HG03097 (cell line): Measurements from ENCODE around the gene QSOX1.
A peak's percentile ranks its signal among the peaks of the same experiment; 100 is the strongest.

ENCODE experiments used
- ATAC-seq: cut with Tn5 transposase; IDR thresholded peaks from one replicate; pipeline ENCODE4 v1.9.1; 2021; ENCODE audit not compliant: unreplicated experiment, low FRiP score

Gene QSOX1

GRCh38 chr1:180145446-180145845 is 9.2 kb upstream of the QSOX1 start:
- ATAC-seq, result no peak

- ATAC-seq, result no peak
Measured at GRCh38 chr1:180150982-180151381, 3.7 kb upstream of the QSOX1 start.

DNA sequence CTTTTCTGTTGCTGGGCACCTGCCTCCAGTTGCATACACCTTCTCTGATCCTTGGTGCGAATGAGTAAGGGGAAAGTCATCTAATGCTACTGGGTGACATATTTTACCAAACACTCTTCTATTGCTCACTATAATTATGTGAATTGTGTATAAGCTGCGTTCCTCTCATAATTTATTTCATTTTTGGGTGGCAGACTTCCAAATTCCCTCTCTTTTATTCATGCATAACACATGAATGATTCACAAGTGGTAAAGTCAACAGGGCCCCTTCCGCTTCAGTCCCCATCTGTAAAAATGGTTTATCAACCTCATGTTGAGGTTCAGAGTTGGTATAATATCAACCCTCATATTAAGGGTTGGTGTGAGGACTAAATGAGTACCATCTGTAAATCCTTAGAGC is 3.2 kb upstream of the QSOX1 start:
- no peak for ATAC-seq

DNA sequence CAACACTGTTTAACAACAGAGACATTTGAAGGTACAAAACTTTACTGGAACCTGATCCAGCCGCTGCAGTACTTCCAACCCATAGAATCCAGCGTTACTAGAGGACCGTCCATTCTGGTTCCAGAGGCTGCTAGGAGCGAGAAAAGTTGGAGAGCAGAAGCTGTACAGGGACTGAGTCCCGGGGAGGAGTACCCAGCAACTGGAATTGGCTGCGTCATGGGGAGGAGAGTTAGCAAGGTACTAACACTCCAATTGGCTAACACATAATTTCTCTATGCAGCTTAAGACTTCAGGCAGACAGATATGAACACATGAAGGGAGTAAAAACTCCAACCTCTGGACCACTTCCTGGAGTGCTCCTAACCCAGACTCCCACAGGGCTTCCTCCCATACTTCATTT is 2.1 kb upstream of the QSOX1 start:
- ATAC-seq, result no peak

- ATAC-seq, result no peak
Measured at GRCh38 chr1:180153032-180153431, 1.6 kb upstream of the QSOX1 start.

DNA sequence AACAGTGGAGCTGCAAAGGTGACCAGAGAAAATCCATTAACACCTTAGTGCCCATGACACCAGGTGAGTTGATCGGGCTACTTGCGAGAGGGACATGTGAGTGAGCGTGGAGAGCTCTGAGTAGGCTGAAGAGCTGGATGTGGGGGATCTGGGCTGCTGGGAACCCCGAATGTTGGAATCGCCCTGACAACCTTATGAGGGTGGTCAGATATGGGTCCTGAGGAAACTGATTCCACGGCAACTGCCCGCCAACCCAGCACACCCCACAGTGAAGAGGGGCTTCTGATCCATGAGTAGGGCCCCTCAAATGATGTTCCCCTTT is 705 bp upstream of the QSOX1 start:
- peak; percentile 0 for ATAC-seq

DNA sequence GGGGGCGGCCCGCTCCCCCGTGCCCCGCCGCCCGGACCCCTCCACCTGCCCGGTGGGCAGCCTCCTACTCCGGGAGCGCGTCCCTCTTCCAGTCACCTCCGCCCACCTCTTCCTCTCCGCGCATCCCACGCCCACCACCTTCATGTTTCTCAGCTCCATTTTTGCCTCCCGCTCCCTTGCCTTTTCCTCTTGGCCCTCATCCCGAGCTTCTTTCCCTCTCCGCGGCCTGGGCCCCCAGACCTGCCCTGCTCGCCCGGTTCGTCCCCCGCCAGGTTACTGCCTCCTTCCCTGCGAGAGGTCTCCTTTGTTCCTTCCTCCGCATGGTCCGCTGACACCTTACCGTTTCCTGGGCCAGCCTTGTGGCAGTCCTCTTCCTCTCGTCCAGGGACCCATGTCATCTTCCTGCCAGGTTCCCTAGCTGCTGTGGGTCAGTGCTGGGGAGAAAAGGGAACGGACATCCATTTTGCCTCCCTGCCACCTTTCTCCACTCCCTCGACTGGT is 563 bp downstream of the QSOX1 start:
- ATAC-seq, result no peak

DNA sequence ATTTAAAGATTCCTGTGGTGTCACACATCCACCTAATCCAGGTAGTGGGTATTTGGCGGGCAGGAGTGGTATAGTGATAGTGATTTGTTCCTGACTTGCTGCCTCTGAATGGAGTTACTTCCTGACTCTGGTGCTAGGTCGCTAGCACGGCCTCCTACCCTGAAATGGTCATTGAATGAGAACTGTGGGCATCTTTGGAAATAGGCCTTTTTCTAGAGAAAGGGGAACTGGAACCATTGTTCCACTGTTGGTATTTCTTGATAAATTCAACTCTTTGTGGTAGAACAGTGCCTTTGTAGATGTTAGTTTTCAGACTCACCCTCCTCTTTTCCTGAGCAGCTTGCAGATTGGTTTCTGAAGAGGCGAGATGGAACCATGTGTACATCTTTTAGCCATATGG is 1.5 kb downstream of the QSOX1 start:
- ATAC-seq, result no peak

GRCh38 chr1:180156631-180157091 is 2.0 kb downstream of the QSOX1 start:
- ATAC-seq, result no peak

DNA sequence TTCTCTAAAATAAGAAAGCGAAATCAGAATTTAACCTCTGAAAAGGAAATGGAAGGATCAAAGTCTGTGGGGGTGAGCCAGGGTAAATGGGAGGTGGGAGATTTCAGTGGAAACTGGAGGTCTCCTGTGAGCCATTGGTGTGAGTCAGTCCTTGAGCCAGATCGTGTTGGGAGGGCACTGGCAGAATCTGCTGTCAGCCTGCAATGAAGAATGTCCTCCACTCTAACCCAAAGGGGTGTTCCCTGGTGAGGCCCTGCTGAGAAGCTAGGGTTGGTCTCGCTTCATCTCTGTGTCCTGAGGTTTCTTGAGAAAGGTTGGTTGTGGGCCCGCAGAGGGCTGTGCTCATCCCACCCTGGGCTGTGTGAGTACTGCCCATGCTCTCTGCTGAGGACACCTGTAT is 2.4 kb downstream of the QSOX1 start:
- no peak for ATAC-seq

GRCh38 chr1:180157576-180158057 is 2.9 kb downstream of the QSOX1 start:
- no peak for ATAC-seq

GRCh38 chr1:180158149-180159147 is 3.8 kb downstream of the QSOX1 start:
- no peak for ATAC-seq

DNA sequence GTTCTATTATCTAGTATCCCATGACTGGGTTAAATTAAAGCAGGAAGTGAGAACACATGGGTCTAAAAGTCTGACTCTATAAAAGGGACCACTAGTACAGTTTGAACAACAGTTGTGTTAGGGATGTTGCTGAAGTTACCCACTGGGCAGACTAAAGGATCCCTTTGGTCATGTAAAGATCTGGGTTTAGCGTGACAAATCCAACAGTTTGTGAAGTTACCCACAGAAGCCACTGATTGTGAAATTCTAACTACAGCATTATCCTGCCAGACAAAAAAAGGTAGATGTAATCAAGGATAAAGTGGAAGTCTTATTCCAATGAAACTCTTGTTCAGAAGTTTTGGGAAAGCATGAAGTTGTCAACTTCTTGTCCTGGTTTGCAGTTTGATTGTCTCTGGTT is 5.7 kb downstream of the QSOX1 start:
- ATAC-seq, result no peak

DNA sequence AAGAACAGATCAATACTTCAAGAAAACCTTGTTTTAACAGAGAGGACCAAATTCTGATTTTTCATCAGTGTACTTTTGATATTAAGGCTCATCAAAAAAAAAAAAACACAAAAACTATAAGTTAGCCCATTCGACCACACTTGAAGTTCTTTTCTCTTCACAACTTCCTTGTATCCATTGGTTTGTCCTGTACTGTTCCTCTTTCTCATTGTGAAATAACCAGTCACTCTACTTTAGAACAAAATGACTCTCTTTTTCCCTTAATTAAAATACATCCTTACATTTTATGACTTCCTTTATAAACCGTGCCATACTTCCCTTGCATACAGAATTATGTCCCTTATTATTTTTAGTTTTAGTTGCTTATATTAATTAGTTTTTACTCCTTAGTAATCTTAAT is 8.4 kb downstream of the QSOX1 start:
- no peak for ATAC-seq

DNA sequence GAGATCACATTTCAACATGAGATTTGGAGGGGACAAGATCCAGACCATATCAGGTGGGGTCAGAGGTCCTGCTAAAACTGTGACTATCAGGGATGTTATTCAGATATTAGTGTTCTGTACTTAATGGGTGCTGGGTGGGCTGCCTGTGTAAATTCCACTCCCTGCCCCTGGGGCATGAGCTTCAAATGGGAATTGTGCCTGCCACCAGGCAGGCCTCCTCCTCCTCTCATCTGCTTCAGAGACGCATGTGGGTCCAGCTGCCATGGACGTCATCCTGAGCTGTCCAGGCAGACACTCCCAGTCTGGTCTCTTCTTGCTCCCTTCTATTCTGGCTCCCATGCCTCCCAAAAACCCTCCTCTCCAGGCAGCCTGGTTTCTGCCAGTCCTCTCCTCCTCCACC is 10.4 kb downstream of the QSOX1 start:
- no peak for ATAC-seq

DNA sequence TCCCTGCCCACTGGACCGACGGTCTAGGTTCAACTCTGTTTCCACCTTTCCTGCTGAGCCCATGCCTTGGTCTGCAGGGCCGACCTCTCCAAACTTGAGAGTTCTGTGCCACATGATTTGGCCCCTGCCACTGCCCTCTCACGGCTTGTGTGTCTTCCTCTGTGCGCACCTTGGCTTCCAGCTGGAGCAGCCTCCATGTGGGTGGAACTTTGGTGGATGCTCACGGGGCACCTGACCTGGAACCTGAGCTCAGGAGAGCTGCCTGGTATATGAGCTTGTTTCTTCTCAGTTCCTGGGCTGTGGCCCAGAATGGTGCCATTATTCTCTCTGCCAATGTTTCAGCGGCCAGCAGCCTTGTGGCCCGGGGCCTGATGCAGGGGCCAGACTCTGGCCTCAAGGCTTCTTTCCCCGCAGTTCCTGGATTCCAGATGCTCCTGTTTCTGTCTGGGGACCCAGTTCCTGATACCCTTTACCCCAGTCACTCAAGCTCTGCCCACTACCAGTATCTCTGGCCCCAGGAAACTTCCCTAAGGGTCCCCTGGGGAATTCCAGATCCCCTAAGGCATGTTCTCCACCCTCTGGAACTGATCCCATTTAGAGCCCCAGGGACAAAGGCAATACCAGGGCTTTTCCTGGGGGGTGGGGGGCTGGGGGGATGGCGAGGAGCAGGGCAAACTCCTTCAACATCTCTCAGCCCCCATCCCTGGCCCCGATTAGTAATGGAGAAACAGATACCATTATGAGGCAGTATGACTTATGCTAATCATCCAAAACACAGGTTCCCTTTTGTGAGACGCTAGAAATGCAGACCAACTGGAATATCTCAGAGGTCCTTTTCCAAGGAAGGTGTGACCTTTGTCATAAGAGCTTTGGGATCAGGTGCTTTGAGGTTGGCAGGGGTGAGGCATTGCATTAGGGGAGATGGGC is 11.1 kb downstream of the QSOX1 start:
- ATAC-seq, result no peak

DNA sequence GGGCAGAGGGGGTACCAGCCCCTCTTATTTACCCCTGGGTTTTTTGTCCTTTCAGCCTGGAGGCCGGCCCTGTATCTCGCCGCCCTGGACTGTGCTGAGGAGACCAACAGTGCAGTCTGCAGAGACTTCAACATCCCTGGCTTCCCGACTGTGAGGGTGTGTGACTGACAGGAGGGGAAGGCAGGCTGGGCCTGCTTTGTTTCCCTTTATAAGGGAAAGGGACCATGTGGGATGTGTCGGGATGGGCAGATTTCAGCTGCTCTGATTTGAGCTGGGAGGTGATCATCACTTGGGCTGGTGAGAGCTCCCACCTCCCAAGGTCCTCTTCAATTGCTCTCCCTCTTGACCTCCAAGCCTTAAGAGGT is 11.7 kb downstream of the QSOX1 start:
- ATAC-seq, result no peak

DNA sequence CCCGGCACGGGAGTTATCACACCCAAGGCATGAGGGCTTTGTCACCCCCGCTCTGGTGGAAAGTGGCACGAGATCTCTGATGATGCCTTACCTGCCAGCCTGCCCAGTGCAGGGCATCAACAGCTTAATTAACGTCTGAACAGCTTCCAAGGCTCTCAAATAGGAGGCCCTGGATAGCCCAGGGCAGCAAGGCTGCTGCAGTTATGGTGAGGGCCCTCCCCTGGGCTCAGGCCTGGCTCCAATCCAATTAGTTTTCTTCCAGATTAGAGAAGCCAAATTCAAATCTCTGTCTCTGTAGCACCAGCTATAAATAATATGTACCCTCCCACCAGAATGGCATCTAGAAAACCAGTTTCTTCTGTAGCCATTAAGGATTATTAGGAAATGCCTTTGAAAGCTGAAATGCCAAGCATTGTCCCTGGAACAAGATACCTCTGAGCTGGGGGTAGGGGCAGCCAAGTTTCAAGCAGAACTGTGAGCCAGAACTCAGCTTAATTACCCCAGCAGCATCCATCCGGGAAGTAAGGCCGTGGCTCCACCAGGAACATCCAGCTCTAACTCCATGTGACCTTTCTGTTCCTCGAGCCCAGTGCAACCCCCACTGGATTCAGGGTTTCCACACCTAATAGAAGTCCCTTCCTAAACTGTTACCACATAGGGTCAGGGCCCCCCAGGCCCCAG is 12.5 kb downstream of the QSOX1 start:
- no peak for ATAC-seq

- no peak for ATAC-seq
Measured at GRCh38 chr1:180167721-180168467, 13.2 kb downstream of the QSOX1 start.
